ENCODE data around the gene C7orf25.

Gene C7orf25

GRCh38 chr7:42869131-42870020 is 42.5 kb downstream of the C7orf25 start:
- Histone ChIP-seq H3K27me3 (ENCODE audit: control insufficient read depth in 1 of 2, insufficient read depth in 2 of 2, low read length in 2 of 2) (no peaks in the 10 kb centered on the region), H3K9me3 (ENCODE audit: low read length) (no peaks in the 10 kb centered on the region), H3K36me3 (ENCODE audit: insufficient read depth, low read length) (no peaks in the 10 kb centered on the region), H3K4me3 (ENCODE audit: low read depth in 1 of 2, low read length in 2 of 2) (no peak overlapping the region), H3K4me1 (ENCODE audit: insufficient read depth, low read length) (no peaks in the 10 kb centered on the region), H3K27ac (ENCODE audit: low read depth, low read length) (no peak overlapping the region), H3K9ac (ENCODE audit: low read length) (no peak overlapping the region)

DNA sequence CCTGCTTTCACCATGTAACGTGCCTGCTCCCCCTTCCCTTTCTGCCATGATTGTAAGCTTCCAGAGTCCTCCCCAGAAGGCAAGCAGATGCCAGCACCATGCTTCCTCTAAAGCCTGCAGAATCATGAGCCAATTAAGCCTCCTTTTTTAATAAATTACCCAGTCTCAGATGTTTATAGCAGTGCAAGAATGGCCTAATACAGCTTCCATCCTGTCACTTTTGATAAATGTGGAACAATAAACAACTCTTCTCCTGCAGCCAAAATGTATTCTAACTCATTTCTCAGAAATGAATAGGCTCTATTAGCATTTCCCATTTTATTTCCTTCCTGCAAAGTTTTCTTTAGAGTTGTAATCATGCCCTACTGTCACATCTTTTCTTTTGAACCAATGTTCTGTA is 43.4 kb downstream of the C7orf25 start:
- no peak overlapping the region for H3K27ac ChIP-seq (ENCODE audit: low read depth, low read length)
- no peak overlapping the region for H3K4me3 ChIP-seq (ENCODE audit: low read depth in 1 of 2, low read length in 2 of 2)
- no peaks in the 10 kb centered on the region for H3K36me3 ChIP-seq (ENCODE audit: insufficient read depth, low read length)
- no peaks in the 10 kb centered on the region for H3K27me3 ChIP-seq (ENCODE audit: control insufficient read depth in 1 of 2, insufficient read depth in 2 of 2, low read length in 2 of 2)
- no peak overlapping the region for H3K9ac ChIP-seq (ENCODE audit: low read length)
- H3K4me1 ChIP-seq (ENCODE audit: insufficient read depth, low read length), result no peaks in the 10 kb centered on the region
- no peaks in the 10 kb centered on the region for H3K9me3 ChIP-seq (ENCODE audit: low read length)
